GM12878 (cell line): ENCODE results near the gene RSPRY1. TPM values are rescaled to one million over a fixed set of nuclear protein-coding genes. Genes with fewer than 3 reads are reported as not detected.

Experiments
- ASH2L ChIP-seq: fragments of 300-600, 200-600 bp; sonication (generic); IDR thresholded peaks from 2 replicates; pipeline ENCODE4 v1.6.1; 2017; ENCODE audit warnings: low read depth, mild to moderate bottlenecking, borderline replicate concordance
- CBX5 ChIP-seq: sonication (generic); IDR thresholded peaks from 2 replicates; pipeline ENCODE4 v1.6.1; 2016; ENCODE audit warnings: low read depth, moderate library complexity, mild to moderate bottlenecking, inconsistent platforms
- ESRRA ChIP-seq: IDR thresholded peaks from 2 replicates; pipeline ENCODE4 v1.6.1; 2012; ENCODE audit warnings: mild to moderate bottlenecking, low read length, improper control_type of control experiment
- HCFC1 ChIP-seq: fragments of 150-350 bp; IDR thresholded peaks from 2 replicates; pipeline ENCODE4 v1.6.1; 2014; ENCODE audit warnings: low read length
- IKZF1 ChIP-seq: fragments of 450-650 bp; conservative IDR thresholded peaks from 2 replicates; pipeline ENCODE4 v1.6.1; 2017; ENCODE audit warnings: antibody characterized with exemption, mild to moderate bottlenecking
- JUNB ChIP-seq: IDR thresholded peaks from 2 replicates; pipeline ENCODE4 v1.6.1; 2016; ENCODE audit warnings: antibody characterized with exemption, mild to moderate bottlenecking
- KAT2A ChIP-seq: conservative IDR thresholded peaks from 2 replicates; pipeline ENCODE4 v1.6.1; 2011; ENCODE audit warnings: low read depth, low read length; ENCODE audit not compliant: control insufficient read depth
- MXI1 ChIP-seq: fragments of 150-350 bp; IDR thresholded peaks from 2 replicates; pipeline ENCODE4 v1.6.1; 2011; ENCODE audit warnings: low read depth, mild to moderate bottlenecking, inconsistent platforms, low read length, improper control_type of control experiment
- NBN ChIP-seq: fragments of 450-650 bp; IDR thresholded peaks from 2 replicates; pipeline ENCODE4 v1.6.1; 2016
- NR2C1 ChIP-seq: fragments of 450-650 bp; IDR thresholded peaks from 2 replicates; pipeline ENCODE4 v1.6.1; 2017; ENCODE audit warnings: antibody characterized with exemption, mild to moderate bottlenecking, moderate library complexity
- RB1 ChIP-seq: fragments of 450-650 bp; formaldehyde crosslinking; IDR thresholded peaks from 2 replicates; pipeline ENCODE4 v1.6.1; 2017; ENCODE audit warnings: mild to moderate bottlenecking, borderline replicate concordance
- SIX5 ChIP-seq: IDR thresholded peaks from 2 replicates; pipeline ENCODE4 v1.6.1; 2011; ENCODE audit warnings: mild to moderate bottlenecking, low read depth, low read length, moderate library complexity; ENCODE audit not compliant: severe bottlenecking
- SMARCA5 ChIP-seq: fragments of 450-650 bp; IDR thresholded peaks from 2 replicates; pipeline ENCODE4 v1.6.1; 2017; ENCODE audit warnings: mild to moderate bottlenecking
- SREBF1 ChIP-seq: IDR thresholded peaks from 2 replicates; pipeline ENCODE4 v1.6.1; 2012; ENCODE audit warnings: mild to moderate bottlenecking, low read length
- STAT1 ChIP-seq: fragments of 450-650 bp; conservative IDR thresholded peaks from 2 replicates; pipeline ENCODE4 v1.6.1; 2014; ENCODE audit warnings: antibody characterized with exemption, mild to moderate bottlenecking
- STAT3 ChIP-seq: IDR thresholded peaks from 2 replicates; pipeline ENCODE4 v1.6.1; 2011; ENCODE audit warnings: low read depth, low read length, improper control_type of control experiment
- SUZ12 ChIP-seq: fragments of 200-600 bp; sonication (generic); IDR thresholded peaks from one replicate; pipeline ENCODE4 v1.6.1; 2018; ENCODE audit warnings: antibody characterized with exemption, mild to moderate bottlenecking; ENCODE audit not compliant: unreplicated experiment
- TCF12 ChIP-seq: IDR thresholded peaks from 2 replicates; pipeline ENCODE4 v1.6.1; 2011; ENCODE audit warnings: low read depth, mild to moderate bottlenecking, low read length
- YY1 ChIP-seq: IDR thresholded peaks from 2 replicates; pipeline ENCODE4 v1.6.1; 2011; ENCODE audit warnings: low read depth, mild to moderate bottlenecking, low read length
- ZNF384 ChIP-seq: IDR thresholded peaks from 2 replicates; pipeline ENCODE4 v1.6.1; 2012; ENCODE audit warnings: low read depth, mild to moderate bottlenecking, low read length, improper control_type of control experiment, borderline replicate concordance
- polyA plus RNA-seq, 11 experiments: library from polyadenylated mRNA; depleted of rRNA in 4 of 11; unstranded in 6 of 11; stranded (reverse) in 5 of 11; fragments of >200 nt; fragmentation: Nextera tagmentation in 4 of 11; fragmentation: Illumina TruSeq in 1 of 11; extraction: Ambion mirVana in 4 of 11; extraction: Trizol in 1 of 11; gene quantifications; 1 replicate in 1 of 11; 2 replicates in 10 of 11; pipeline versions ENCODE4 v1.2.1 to v1.2.3, GENCODE V29; 2011 to 2016; ENCODE audit warnings: inconsistent platforms in 2 of 11, missing spikeins in 2 of 11, low read depth in 1 of 11
- total RNA-seq, 4 experiments: library from RNA; depleted of rRNA in 3 of 4; stranded (reverse); fragments of >200 nt in 3 of 4; fragmentation: Illumina TruSeq in 1 of 4; extraction: Trizol in 1 of 4; gene quantifications; 2 replicates each; pipeline versions ENCODE4 v1.2.1 to v1.2.3, GENCODE V29; 2013 to 2021
- TF ChIP-seq, protein P1 (sequence below): fragments of 450-650 bp; IDR thresholded peaks from 2 replicates; pipeline ENCODE4 v1.6.1; 2017; ENCODE audit warnings: mild to moderate bottlenecking, moderate library complexity
- TF ChIP-seq, protein P2 (sequence below): fragments of 450-650 bp; conservative IDR thresholded peaks from 2 replicates; pipeline ENCODE4 v1.6.1; 2017; ENCODE audit warnings: mild to moderate bottlenecking, moderate library complexity
- TF ChIP-seq, protein P3 (sequence below): fragments of 450-650 bp; IDR thresholded peaks from 2 replicates; pipeline ENCODE4 v1.6.1; 2016; ENCODE audit warnings: mild to moderate bottlenecking

The RSPRY1 gene
- total and polyA plus RNA-seq, 10 of the 15 experiments (the other 5 are each of a cell fraction or from before 2014, with no cell fraction given), result 18.5 to 57.0 (median 41.2) TPM

DNA sequence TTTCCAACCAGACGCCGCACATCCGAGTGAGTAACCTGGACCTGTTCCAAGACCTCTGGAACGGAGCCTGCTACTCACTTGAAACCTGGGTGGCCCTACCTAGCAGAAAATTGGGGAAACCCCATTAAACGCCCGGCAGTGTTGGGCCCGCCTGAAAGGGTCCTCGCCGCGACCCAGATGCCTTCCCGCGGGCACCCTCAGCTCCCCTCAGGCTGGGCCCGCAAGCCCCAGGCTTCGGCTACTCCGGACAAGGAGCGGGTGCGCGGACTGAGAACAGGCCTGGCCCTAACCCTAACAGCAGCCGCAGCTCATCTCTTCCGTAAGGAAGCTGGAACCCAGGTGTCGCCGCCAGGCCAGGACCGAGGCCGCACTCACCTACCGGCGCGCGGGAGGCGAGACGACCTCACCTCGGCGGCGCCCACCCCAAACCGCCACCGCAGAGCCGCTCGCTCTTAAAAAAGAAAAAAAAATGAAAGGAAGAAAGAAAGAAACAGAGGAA, 634 bp upstream of the RSPRY1 start (continued):
- TF ChIP-seq CBX5 (no peak), SMARCA5 (0 out of 2 replicates have a peak, but pooled peaks have one; percentile 23), SUZ12 (no peak), ZNF384 (no peak), MXI1 (peak; percentile 61), YY1 (no peak), NR2C1 (no peak), NBN (peak; percentile 89; the same call in 1 of the 2 replicates), ASH2L (peak; percentile 92; the same call in 1 of the 2 replicates), SIX5 (no peak), HCFC1 (no peak), JUNB (no peak), STAT1 (0 out of 2 replicates have a peak, but pooled peaks have one; percentile 70), STAT3 (no peak), ESRRA (no peak), RB1 (peak; percentile 54; the same call in 1 of the 2 replicates), TCF12 (no peak), SREBF1 (0 out of 2 replicates have a peak, but pooled peaks have one; percentile 7), KAT2A (no peak), IKZF1 (0 out of 2 replicates have a peak, but pooled peaks have one; percentile 30)
- TF ChIP-seq, protein P1, sequence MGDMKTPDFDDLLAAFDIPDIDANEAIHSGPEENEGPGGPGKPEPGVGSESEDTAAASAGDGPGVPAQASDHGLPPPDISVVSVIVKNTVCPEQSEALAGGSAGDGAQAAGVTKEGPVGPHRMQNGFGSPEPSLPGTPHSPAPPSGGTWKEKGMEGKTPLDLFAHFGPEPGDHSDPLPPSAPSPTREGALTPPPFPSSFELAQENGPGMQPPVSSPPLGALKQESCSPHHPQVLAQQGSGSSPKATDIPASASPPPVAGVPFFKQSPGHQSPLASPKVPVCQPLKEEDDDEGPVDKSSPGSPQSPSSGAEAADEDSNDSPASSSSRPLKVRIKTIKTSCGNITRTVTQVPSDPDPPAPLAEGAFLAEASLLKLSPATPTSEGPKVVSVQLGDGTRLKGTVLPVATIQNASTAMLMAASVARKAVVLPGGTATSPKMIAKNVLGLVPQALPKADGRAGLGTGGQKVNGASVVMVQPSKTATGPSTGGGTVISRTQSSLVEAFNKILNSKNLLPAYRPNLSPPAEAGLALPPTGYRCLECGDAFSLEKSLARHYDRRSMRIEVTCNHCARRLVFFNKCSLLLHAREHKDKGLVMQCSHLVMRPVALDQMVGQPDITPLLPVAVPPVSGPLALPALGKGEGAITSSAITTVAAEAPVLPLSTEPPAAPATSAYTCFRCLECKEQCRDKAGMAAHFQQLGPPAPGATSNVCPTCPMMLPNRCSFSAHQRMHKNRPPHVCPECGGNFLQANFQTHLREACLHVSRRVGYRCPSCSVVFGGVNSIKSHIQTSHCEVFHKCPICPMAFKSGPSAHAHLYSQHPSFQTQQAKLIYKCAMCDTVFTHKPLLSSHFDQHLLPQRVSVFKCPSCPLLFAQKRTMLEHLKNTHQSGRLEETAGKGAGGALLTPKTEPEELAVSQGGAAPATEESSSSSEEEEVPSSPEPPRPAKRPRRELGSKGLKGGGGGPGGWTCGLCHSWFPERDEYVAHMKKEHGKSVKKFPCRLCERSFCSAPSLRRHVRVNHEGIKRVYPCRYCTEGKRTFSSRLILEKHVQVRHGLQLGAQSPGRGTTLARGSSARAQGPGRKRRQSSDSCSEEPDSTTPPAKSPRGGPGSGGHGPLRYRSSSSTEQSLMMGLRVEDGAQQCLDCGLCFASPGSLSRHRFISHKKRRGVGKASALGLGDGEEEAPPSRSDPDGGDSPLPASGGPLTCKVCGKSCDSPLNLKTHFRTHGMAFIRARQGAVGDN, result no peak
- TF ChIP-seq, protein P2, sequence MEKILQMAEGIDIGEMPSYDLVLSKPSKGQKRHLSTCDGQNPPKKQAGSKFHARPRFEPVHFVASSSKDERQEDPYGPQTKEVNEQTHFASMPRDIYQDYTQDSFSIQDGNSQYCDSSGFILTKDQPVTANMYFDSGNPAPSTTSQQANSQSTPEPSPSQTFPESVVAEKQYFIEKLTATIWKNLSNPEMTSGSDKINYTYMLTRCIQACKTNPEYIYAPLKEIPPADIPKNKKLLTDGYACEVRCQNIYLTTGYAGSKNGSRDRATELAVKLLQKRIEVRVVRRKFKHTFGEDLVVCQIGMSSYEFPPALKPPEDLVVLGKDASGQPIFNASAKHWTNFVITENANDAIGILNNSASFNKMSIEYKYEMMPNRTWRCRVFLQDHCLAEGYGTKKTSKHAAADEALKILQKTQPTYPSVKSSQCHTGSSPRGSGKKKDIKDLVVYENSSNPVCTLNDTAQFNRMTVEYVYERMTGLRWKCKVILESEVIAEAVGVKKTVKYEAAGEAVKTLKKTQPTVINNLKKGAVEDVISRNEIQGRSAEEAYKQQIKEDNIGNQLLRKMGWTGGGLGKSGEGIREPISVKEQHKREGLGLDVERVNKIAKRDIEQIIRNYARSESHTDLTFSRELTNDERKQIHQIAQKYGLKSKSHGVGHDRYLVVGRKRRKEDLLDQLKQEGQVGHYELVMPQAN, result peak; percentile 69; the same call in 1 of the 2 replicates
- TF ChIP-seq, protein P3, sequence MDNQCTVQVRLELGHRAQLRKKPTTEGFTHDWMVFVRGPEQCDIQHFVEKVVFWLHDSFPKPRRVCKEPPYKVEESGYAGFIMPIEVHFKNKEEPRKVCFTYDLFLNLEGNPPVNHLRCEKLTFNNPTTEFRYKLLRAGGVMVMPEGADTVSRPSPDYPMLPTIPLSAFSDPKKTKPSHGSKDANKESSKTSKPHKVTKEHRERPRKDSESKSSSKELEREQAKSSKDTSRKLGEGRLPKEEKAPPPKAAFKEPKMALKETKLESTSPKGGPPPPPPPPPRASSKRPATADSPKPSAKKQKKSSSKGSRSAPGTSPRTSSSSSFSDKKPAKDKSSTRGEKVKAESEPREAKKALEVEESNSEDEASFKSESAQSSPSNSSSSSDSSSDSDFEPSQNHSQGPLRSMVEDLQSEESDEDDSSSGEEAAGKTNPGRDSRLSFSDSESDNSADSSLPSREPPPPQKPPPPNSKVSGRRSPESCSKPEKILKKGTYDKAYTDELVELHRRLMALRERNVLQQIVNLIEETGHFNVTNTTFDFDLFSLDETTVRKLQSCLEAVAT, result peak; percentile 78
- TF ChIP-seq, all 136 proteins: peak for 18
